Lung (tissue), 12 donors: ENCODE measurements around the gene DPH5. TPM values are rescaled to one million over a fixed set of nuclear protein-coding genes. Genes with fewer than 3 reads are reported as not detected.

Source experiments
- ATAC-seq: fragments of 200-7000 bp; cut with Tn5 transposase; one replicate; pipeline ENCODE4 v1.9.1; 2020; ENCODE audit warnings: moderate number of reproducible peaks; ENCODE audit not compliant: insufficient read depth, low FRiP score
- DNase-seq, 3 donors: peaks; one replicate each; pipeline ENCODE4 v3.0.0-alpha.2; 2013 to 2017
- H3K27ac ChIP-seq, 2 donors: one replicate each; pipeline ENCODE4 v1.5.1; 2013; ENCODE audit warnings: mild to moderate bottlenecking in 2 of 2, moderate library complexity in 2 of 2, control low read depth in 1 of 2, inconsistent platforms in 1 of 2, low read depth in 1 of 2, low read length in 1 of 2
- H3K27me3 ChIP-seq, 3 donors: one replicate each; pipeline ENCODE4 v1.5.1; 2013; ENCODE audit warnings: low read length in 2 of 3; ENCODE audit not compliant: control insufficient read depth in 3 of 3, insufficient read depth in 3 of 3
- H3K36me3 ChIP-seq, 4 donors: one replicate each; pipeline ENCODE4 v1.5.1; 2013; ENCODE audit warnings: low read length in 4 of 4, mild to moderate bottlenecking in 1 of 4, moderate library complexity in 1 of 4; ENCODE audit not compliant: control insufficient read depth in 4 of 4, insufficient read depth in 4 of 4
- H3K4me1 ChIP-seq, 5 donors: one replicate each; pipeline ENCODE4 v1.5.1; 2013; ENCODE audit warnings: low read length in 5 of 5, mild to moderate bottlenecking in 2 of 5, moderate library complexity in 1 of 5; ENCODE audit not compliant: control insufficient read depth in 5 of 5, insufficient read depth in 5 of 5
- H3K4me3 ChIP-seq: one replicate; pipeline ENCODE4 v1.5.1; 2013; ENCODE audit warnings: mild to moderate bottlenecking, control low read depth, moderate library complexity
- H3K9ac ChIP-seq, 2 donors: one replicate each; pipeline ENCODE4 v1.5.1; 2013; ENCODE audit warnings: low read length in 2 of 2, control low read depth in 1 of 2; ENCODE audit not compliant: insufficient read depth in 1 of 2
- H3K9me3 ChIP-seq, 4 donors: one replicate each; pipeline ENCODE4 v1.5.1; 2013; ENCODE audit warnings: low read length in 3 of 4, mild to moderate bottlenecking in 1 of 4, moderate library complexity in 1 of 4; ENCODE audit not compliant: control insufficient read depth in 4 of 4, insufficient read depth in 3 of 4
- WGBS, 2 donors: extraction: QIAGEN DNeasy Blood & Tissue Kit; methylation state at CpG; one replicate each; pipeline ENCODE4 v1.1.7; 2013; 5-methylcytosine and 5-hydroxymethylcytosine counted together
- polyA plus RNA-seq, 2 donors: library from polyadenylated mRNA; stranded (reverse); fragments of 200-250 nt; gene quantifications; one replicate each; pipeline ENCODE4 v1.2.1, GENCODE V29; 2013
- total RNA-seq, 2 donors: library from RNA; depleted of rRNA in 1 of 2; stranded (reverse); fragments of >200 nt in 1 of 2; gene quantifications; one replicate each; pipeline ENCODE4 v1.2.1, GENCODE V29; 2014 to 2021
- TF ChIP-seq, protein P1 (sequence below): IDR thresholded peaks from 2 replicates; pipeline ENCODE4 v1.5.1; 2012; ENCODE audit warnings: mild to moderate bottlenecking; ENCODE audit errors: control extremely low read depth, extremely low read depth
- donor health status: control.
- donor health status: control.
- donor health status: Bipolar disorder and iron deficiency.
- donor health status: healthy.
- donor health status: DM: yes; HTN: yes; CAD: no.

Gene DPH5
- total and polyA plus RNA-seq, 4 donors, result 21.2 to 30.7 (median 27.2) TPM

DNA sequence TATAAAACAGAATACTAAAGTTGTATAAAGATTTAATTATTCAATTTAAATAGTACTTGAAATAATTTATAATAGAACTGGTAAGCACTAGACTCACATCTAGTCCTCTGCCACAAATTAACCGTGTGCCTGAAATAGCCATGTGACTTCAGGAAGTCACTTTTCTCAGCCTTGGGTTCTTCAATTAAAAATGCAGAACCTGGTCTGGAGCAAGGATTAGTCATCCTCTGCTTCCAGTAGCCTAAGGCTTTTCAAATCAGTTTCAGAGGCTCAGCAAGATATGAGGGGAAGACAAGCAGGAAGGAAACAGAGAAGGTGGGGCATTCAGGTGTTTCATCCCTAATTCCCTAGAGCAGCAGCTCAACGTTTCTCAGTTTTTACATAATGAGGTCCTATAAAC is 23.0 kb downstream of the DPH5 start:
- TF ChIP-seq, protein P1, sequence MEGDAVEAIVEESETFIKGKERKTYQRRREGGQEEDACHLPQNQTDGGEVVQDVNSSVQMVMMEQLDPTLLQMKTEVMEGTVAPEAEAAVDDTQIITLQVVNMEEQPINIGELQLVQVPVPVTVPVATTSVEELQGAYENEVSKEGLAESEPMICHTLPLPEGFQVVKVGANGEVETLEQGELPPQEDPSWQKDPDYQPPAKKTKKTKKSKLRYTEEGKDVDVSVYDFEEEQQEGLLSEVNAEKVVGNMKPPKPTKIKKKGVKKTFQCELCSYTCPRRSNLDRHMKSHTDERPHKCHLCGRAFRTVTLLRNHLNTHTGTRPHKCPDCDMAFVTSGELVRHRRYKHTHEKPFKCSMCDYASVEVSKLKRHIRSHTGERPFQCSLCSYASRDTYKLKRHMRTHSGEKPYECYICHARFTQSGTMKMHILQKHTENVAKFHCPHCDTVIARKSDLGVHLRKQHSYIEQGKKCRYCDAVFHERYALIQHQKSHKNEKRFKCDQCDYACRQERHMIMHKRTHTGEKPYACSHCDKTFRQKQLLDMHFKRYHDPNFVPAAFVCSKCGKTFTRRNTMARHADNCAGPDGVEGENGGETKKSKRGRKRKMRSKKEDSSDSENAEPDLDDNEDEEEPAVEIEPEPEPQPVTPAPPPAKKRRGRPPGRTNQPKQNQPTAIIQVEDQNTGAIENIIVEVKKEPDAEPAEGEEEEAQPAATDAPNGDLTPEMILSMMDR, result no peak
- H3K9me3 ChIP-seq, result no peaks in the 10 kb centered on the region
- H3K27me3 ChIP-seq, result no peaks in the 10 kb centered on the region
- H3K4me1 ChIP-seq, result peaks cover 0 to 88% (median 30%) of the 10 kb centered on the region in 5 donors
- H3K9ac ChIP-seq, result no peak overlapping the region
- WGBS, 2 donors, result 5 to 26% methylated on average over 2 of the region's 2 CpGs
- no peak overlapping the region for H3K4me3 ChIP-seq
- DNase-seq (peak in 1 of 3 donors; percentile 7), ATAC-seq (peak; percentile 50)
- peaks cover 3 to 11% (median 8%) of the 10 kb centered on the region in 4 donors for H3K36me3 ChIP-seq
- peak overlapping the region; percentile 63 to 77 for H3K27ac ChIP-seq

DNA sequence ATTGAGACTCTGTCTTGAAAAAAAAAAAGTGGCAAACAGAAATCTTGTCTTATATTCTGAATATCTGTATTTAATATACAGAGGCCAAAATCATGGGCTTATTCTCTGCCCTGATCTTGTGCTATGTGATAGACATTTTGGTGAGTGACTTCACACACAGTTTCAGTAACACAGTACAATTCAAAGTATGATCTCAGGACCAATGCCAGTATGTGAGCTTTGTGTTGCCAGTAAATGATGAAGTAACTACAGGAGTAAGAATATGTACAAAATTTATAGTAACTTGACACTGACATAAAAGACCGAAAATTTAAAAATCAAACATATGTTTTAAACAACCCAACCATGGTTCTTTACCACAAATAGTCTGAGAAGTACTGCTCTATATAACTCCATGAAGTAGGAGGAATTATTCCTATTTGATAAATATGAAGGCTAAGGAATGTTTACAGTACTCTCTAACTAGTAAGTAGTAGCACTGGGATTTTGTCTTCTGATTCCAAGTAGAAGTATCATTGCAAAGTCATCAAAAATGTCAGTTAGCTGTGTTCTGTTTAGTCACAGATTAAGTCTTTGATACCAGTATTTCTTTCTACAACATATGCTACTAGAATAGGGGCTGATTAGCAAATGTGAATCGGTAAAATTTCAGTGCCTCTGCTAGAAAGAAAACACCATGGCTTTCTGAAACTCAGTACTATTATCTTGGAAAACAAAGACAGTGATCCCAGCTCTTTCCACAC is 25.3 kb downstream of the DPH5 start:
- H3K9me3 ChIP-seq, result no peaks in the 10 kb centered on the region
- 87 to 92% methylated on average over 2 of the region's 2 CpGs for WGBS, 2 donors
- no peak overlapping the region for H3K27ac ChIP-seq
- H3K4me3 ChIP-seq, result no peak overlapping the region
- no peaks in the 10 kb centered on the region for H3K27me3 ChIP-seq
- no peak for ATAC-seq
- peaks cover 4 to 12% (median 8%) of the 10 kb centered on the region in 4 donors for H3K36me3 ChIP-seq
- peaks cover 0 to 89% (median 31%) of the 10 kb centered on the region in 5 donors for H3K4me1 ChIP-seq
- no peak overlapping the region for H3K9ac ChIP-seq
- TF ChIP-seq, protein P1, result no peak
- DNase-seq, result no peak

DNA sequence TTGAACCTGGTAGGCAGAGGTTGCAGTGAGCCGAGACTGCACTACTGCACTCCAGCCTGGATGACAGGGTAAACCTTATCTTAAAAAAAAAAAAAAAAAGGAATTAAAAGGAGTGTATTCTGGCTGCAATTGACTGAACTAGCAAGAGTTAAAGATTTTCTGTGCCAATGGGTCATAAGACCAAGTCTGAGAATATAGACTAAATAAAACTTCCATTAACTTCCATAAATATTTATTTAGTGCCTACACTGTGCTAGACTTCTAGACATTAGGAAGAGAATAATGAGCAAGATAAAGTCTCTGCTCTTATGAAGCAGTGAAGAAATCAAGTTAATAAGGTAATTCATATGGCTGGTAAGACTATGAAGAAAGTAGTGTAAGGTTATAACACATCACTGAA is 27.2 kb downstream of the DPH5 start:
- Histone ChIP-seq H3K36me3 (peaks cover 5 to 12% (median 8%) of the 10 kb centered on the region in 4 donors), H3K9ac (no peak overlapping the region), H3K27ac (no peak overlapping the region), H3K27me3 (no peaks in the 10 kb centered on the region), H3K9me3 (no peaks in the 10 kb centered on the region), H3K4me1 (peaks cover 0 to 81% (median 21%) of the 10 kb centered on the region in 5 donors), H3K4me3 (no peak overlapping the region)
- WGBS, 2 donors, result 93 to 100% methylated on average over 1 of the region's 1 CpG
- peak in 2 of 3 donors; percentile 76 to 80 for DNase-seq
- TF ChIP-seq, protein P1, result no peak
- ATAC-seq, result no peak
